T-cell (primary cell): ENCODE results near the gene KIF4A. TPM values are rescaled to one million over a fixed set of nuclear protein-coding genes. Genes with fewer than 3 reads are reported as not detected.
A peak's percentile ranks its signal among the peaks of the same experiment; 100 is the strongest.

Experiments
- ATAC-seq, 4 experiments: fragments of 200-7000 bp in 3 of 4; fragments of 150-1000 bp in 1 of 4; cut with Tn5 transposase; replicated peaks in 1 of 4; 1 replicate in 3 of 4; 2 replicates in 1 of 4; pipeline ENCODE4 v1.10.0; 2021; ENCODE audit warnings: moderate library complexity in 3 of 4, mild to moderate bottlenecking in 2 of 4, moderate number of reproducible peaks in 1 of 4
- CTCF ChIA-PET, 2 donors: fragments of 300-600 bp; sonication (Branson Sonifier 250); formaldehyde crosslinking; loops; one replicate each; lab custom pipeline; 2022; ENCODE audit warnings: antibody characterized with exemption in 2 of 2; lab: Charles Lee
- POLR2A ChIA-PET, 2 donors: fragments of 300-600 bp; sonication (Branson Sonifier 250); formaldehyde crosslinking; loops; one replicate each; lab custom pipeline; 2022; ENCODE audit warnings: antibody characterized with exemption in 2 of 2; lab: Charles Lee
- DNase-seq, 35 experiments: peaks; one replicate each; pipeline versions ENCODE4 v3.0.0 to v3.0.0-alpha.2; 2013 to 2023
- H3K27ac ChIP-seq: one replicate; pipeline ENCODE4 v1.5.1; 2013; ENCODE audit warnings: low read length
- H3K27me3 ChIP-seq, 2 experiments: replicated peaks in 1 of 2; 1 replicate in 1 of 2; 2 replicates in 1 of 2; pipeline versions ENCODE4 v1.6.1 to v1.7.0; 2013; ENCODE audit warnings: low read length in 1 of 2, mixed read lengths in 1 of 2; ENCODE audit not compliant: control insufficient read depth in 2 of 2, insufficient read depth in 2 of 2; ENCODE audit errors: extremely low read depth in 1 of 2
- H3K36me3 ChIP-seq, 2 donors: 1 replicate in 1 of 2; 2 replicates in 1 of 2; pipeline versions ENCODE4 v1.6.1 to v1.7.0; 2013; ENCODE audit warnings: low read length in 1 of 2; ENCODE audit not compliant: control insufficient read depth in 2 of 2, insufficient read depth in 1 of 2; ENCODE audit errors: extremely low read depth in 1 of 2
- H3K4me1 ChIP-seq, 2 experiments: 1 replicate in 1 of 2; 2 replicates in 1 of 2; pipeline versions ENCODE4 v1.6.1 to v1.7.0; 2013; ENCODE audit warnings: low read length in 2 of 2, mixed read lengths in 1 of 2; ENCODE audit not compliant: insufficient read depth in 2 of 2, control insufficient read depth in 1 of 2; ENCODE audit errors: extremely low read depth in 1 of 2
- H3K4me3 ChIP-seq, 2 donors: 1 replicate in 1 of 2; 2 replicates in 1 of 2; pipeline versions ENCODE4 v1.5.1 to v1.7.0; 2013; ENCODE audit warnings: mild to moderate bottlenecking in 2 of 2, low read length in 1 of 2, moderate library complexity in 1 of 2; ENCODE audit not compliant: control insufficient read depth in 1 of 2; ENCODE audit errors: extremely low read depth in 1 of 2
- H3K9me3 ChIP-seq: 2 replicates; pipeline ENCODE4 v1.7.0; 2013
- H3K27ac Mint-ChIP-seq, 2 donors: one replicate each; pipeline ENCODE4 v1.8.0; 2020 to 2021; ENCODE audit warnings: mild to moderate bottlenecking in 2 of 2, mixed read lengths in 2 of 2
- H3K27me3 Mint-ChIP-seq, 2 donors: one replicate each; pipeline ENCODE4 v1.8.0; 2021 to 2022; ENCODE audit warnings: mixed read lengths in 2 of 2
- H3K36me3 Mint-ChIP-seq: one replicate; pipeline ENCODE4 v1.8.0; 2021; ENCODE audit warnings: mixed read lengths
- H3K4me1 Mint-ChIP-seq, 3 donors: one replicate each; pipeline ENCODE4 v1.8.0; 2020 to 2022; ENCODE audit warnings: mixed read lengths in 3 of 3, mild to moderate bottlenecking in 1 of 3
- H3K4me3 Mint-ChIP-seq, 3 donors: one replicate each; pipeline ENCODE4 v1.8.0; 2020 to 2022; ENCODE audit warnings: mild to moderate bottlenecking in 3 of 3, mixed read lengths in 3 of 3, moderate library complexity in 3 of 3
- H3K9me3 Mint-ChIP-seq, 3 donors: one replicate each; pipeline ENCODE4 v1.8.0; 2020 to 2022; ENCODE audit warnings: mixed read lengths in 3 of 3
- WGBS: methylation state at CpG from one replicate; pipeline ENCODE4 v1.1.5; 2013; ENCODE audit warnings: missing lambda C conversion rate; ENCODE audit not compliant: insufficient coverage; 5-methylcytosine and 5-hydroxymethylcytosine counted together
- total RNA-seq, 35 experiments: library from RNA in 6 of 35; stranded (reverse) in 6 of 35; fragments of 120-200 nt in 1 of 35; gene quantifications; one replicate each; pipeline versions ENCODE4 v1.2.1 to v1.2.4 and lab custom pipeline; 2013 to 2026

KIF4A gene
- total RNA-seq, 5 donors from 2014 or later (not counting 1 experiment from before 2014, with no cell fraction given): 0.15 to 0.59 (median 0.35) TPM

GRCh38 chrX:70453024-70453618, 163.2 kb downstream of the KIF4A start:
- DNase-seq (no peak), ATAC-seq (no peak)
- Mint-ChIP-seq H3K27me3 (peaks cover 0 to 13% of the 10 kb centered on the region in 2 donors), H3K36me3 (no peaks in the 10 kb centered on the region), H3K9me3 (no peaks in the 10 kb centered on the region), H3K4me1 (peaks cover 34 to 44% (median 43%) of the 10 kb centered on the region in 3 donors), H3K27ac (peak overlapping the region; percentile 79 to 86), H3K4me3 (peak overlapping the region; percentile 74 to 88 (median 80))
- Histone ChIP-seq H3K4me1 (peaks cover 7 to 47% of the 10 kb centered on the region in 2 experiments), H3K36me3 (no peaks in the 10 kb centered on the region), H3K9me3 (no peaks in the 10 kb centered on the region), H3K27ac (peak overlapping the region; percentile 62), H3K27me3 (no peaks in the 10 kb centered on the region), H3K4me3 (peak overlapping the region; percentile 41 to 53)
- WGBS: no CpG with 5 or more reads among the region's 5 CpGs
- POLR2A ChIA-PET: no interaction called here
- CTCF ChIA-PET: interaction anchor here in 1 of 2 donors (1.7 kb wide), 1 partner anchor 20 kb away, joined by 9 read pairs; no protein-coding TSS in a partner anchor

- Mint-ChIP-seq H3K4me3 (peak overlapping the region; percentile 82 to 86 (median 83)), H3K9me3 (no peaks in the 10 kb centered on the region), H3K4me1 (peaks cover 34 to 45% (median 44%) of the 10 kb centered on the region in 3 donors), H3K27ac (peak overlapping the region; percentile 86 to 89), H3K36me3 (peaks cover 3% of the 10 kb centered on the region), H3K27me3 (peaks cover 0 to 9% of the 10 kb centered on the region in 2 donors)
- Histone ChIP-seq H3K27ac (peak overlapping the region; percentile 79), H3K4me3 (peak overlapping the region; percentile 62 to 73), H3K36me3 (no peaks in the 10 kb centered on the region), H3K9me3 (no peaks in the 10 kb centered on the region), H3K4me1 (peaks cover 7 to 47% of the 10 kb centered on the region in 2 experiments), H3K27me3 (no peaks in the 10 kb centered on the region)
- ChIA-PET POLR2A (no interaction called here), CTCF (interaction anchor here in 1 of 2 donors (0.6 kb wide), 1 partner anchor 1134 kb away, joined by 3 read pairs; no protein-coding TSS in a partner anchor)
- 0% methylated on average over 2 of the region's 48 CpGs for WGBS
- ATAC-seq (peak; percentile 59 to 81 (median 64)), DNase-seq (peak; percentile 33 to 79 (median 57))
Observed at GRCh38 chrX:70454441-70455365, 164.8 kb downstream of the KIF4A start.

GRCh38 chrX:70455366-70456202, 165.7 kb downstream of the KIF4A start:
- H3K36me3 Mint-ChIP-seq: peaks cover 7% of the 10 kb centered on the region
- H3K9me3 Mint-ChIP-seq: no peaks in the 10 kb centered on the region
- H3K4me1 Mint-ChIP-seq: peaks cover 34 to 45% (median 44%) of the 10 kb centered on the region in 3 donors
- DNase-seq (peak in 1 of 35 experiments; percentile 12), ATAC-seq (no peak)
- peak overlapping the region; percentile 79 for H3K27ac ChIP-seq
- CTCF ChIA-PET: no interaction called here
- 12% methylated on average over 7 of the region's 32 CpGs for WGBS
- H3K27me3 ChIP-seq: no peaks in the 10 kb centered on the region
- POLR2A ChIA-PET: interaction anchor here in 1 of 2 donors (0.6 to 0.7 kb wide), 2 partner anchors 22 to 258 kb away, joined by 3 to 4 read pairs; no protein-coding TSS in a partner anchor
- H3K36me3 ChIP-seq: no peaks in the 10 kb centered on the region
- H3K4me3 ChIP-seq: peak overlapping the region; percentile 62 to 73
- peaks cover 0 to 9% of the 10 kb centered on the region in 2 donors for H3K27me3 Mint-ChIP-seq
- H3K27ac Mint-ChIP-seq: peak overlapping the region; percentile 86 to 89
- peak overlapping the region; percentile 82 to 86 (median 83) for H3K4me3 Mint-ChIP-seq
- peaks cover 7 to 47% of the 10 kb centered on the region in 2 experiments for H3K4me1 ChIP-seq
- no peaks in the 10 kb centered on the region for H3K9me3 ChIP-seq

- DNase-seq: peak in 1 of 35 experiments; percentile 25
- Histone ChIP-seq H3K27ac (peak overlapping the region; percentile 79), H3K36me3 (no peaks in the 10 kb centered on the region), H3K27me3 (no peaks in the 10 kb centered on the region), H3K4me1 (peaks cover 7 to 47% of the 10 kb centered on the region in 2 experiments), H3K9me3 (no peaks in the 10 kb centered on the region), H3K4me3 (peak overlapping the region in 1 of 2 donors; percentile 73)
- Mint-ChIP-seq H3K27me3 (peaks cover 0 to 9% of the 10 kb centered on the region in 2 donors), H3K4me3 (peak overlapping the region; percentile 82 to 86 (median 83)), H3K27ac (peak overlapping the region; percentile 86 to 89), H3K4me1 (peaks cover 34 to 45% (median 44%) of the 10 kb centered on the region in 3 donors), H3K36me3 (peaks cover 13% of the 10 kb centered on the region), H3K9me3 (no peaks in the 10 kb centered on the region)
- WGBS: 28% methylated on average over 2 of the region's 2 CpGs
- CTCF ChIA-PET: interaction anchor here in 1 of 2 donors (0.8 kb wide), 1 partner anchor 15 kb away, joined by 4 read pairs; no protein-coding TSS in a partner anchor
- POLR2A ChIA-PET: interaction anchor here in 1 of 2 donors (0.7 kb wide), 1 partner anchor 23 kb away, joined by 3 read pairs; no protein-coding TSS in a partner anchor
- no peak for ATAC-seq
Observed at GRCh38 chrX:70456256-70456655, 166.4 kb downstream of the KIF4A start.

GRCh38 chrX:70461026-70461425, 171.1 kb downstream of the KIF4A start:
- H3K27me3 Mint-ChIP-seq: peaks cover 0 to 6% of the 10 kb centered on the region in 2 donors
- Histone ChIP-seq H3K4me1 (peaks cover 2 to 8% of the 10 kb centered on the region in 2 experiments), H3K4me3 (no peak overlapping the region), H3K9me3 (no peaks in the 10 kb centered on the region), H3K27ac (no peak overlapping the region), H3K27me3 (no peaks in the 10 kb centered on the region), H3K36me3 (no peaks in the 10 kb centered on the region)
- no CpG with 5 or more reads among the region's 2 CpGs for WGBS
- ChIA-PET POLR2A (no interaction called here), CTCF (no interaction called here)
- ATAC-seq (no peak), DNase-seq (no peak)
- no peak overlapping the region for H3K4me3 Mint-ChIP-seq
- H3K36me3 Mint-ChIP-seq: peaks cover 16% of the 10 kb centered on the region
- no peaks in the 10 kb centered on the region for H3K9me3 Mint-ChIP-seq
- H3K27ac Mint-ChIP-seq: no peak overlapping the region
- H3K4me1 Mint-ChIP-seq: peaks cover 10 to 16% (median 11%) of the 10 kb centered on the region in 3 donors
